Measurements from ENCODE around the gene FLRT2.

The FLRT2 gene

DNA sequence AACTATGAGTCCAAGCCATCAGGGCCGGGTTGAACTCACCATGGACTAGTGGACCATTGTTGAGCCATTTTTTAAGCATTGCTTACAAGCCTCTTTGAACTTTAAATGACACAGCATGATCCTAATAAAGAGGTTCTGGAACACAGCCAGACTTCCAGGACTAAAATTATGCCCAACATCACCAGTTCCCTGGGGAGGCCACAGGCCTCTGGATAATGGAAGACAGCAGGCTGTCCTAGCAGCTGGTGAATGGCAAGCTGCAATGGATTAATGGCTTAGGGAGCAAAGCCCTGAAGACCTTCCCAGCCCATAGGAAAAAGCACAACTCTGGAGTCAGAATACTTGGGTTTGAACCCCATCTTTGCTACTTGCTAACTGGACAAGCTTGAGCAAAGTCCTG is 71.3 kb downstream of the FLRT2 start:
- no peak for DNase-seq

DNA sequence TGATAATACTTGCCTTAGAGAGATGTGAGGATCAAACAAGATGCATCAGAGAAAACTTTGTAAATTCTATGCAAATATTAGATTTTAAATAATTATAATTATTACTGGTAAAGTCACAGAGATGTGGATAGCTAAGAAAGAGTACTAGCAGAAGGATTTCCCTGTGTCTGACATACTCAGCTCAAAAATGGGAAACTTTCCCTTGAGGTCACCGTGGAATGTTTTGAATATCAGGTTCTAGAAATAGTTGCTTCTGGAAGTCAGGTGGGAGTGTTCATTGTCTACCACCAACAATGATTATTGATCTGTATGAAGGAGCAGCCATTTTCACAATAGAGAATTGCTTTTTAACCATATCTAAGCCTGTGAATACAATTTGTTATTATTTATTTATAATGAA is 71.7 kb downstream of the FLRT2 start:
- no peak for DNase-seq

DNA sequence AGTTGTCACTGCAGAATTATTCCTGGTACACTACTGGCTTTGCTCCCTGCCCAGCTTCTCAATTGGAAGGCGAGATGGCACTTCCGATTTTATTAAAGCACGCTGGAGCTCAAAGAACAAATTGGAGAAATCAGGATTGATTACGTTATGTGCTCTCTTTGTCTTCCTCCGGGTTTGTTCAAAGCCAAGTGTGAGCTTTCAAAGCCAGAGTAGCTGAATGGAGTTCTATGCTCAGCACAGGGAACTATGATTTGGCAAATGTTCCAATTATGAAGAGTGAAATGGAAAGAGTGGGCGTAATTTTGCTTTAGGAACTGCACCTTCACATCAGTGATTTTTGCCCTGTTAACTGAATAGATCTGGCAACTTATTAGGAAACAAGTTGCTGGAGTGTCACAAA is 72.4 kb downstream of the FLRT2 start:
- DNase-seq, result no peak

DNA sequence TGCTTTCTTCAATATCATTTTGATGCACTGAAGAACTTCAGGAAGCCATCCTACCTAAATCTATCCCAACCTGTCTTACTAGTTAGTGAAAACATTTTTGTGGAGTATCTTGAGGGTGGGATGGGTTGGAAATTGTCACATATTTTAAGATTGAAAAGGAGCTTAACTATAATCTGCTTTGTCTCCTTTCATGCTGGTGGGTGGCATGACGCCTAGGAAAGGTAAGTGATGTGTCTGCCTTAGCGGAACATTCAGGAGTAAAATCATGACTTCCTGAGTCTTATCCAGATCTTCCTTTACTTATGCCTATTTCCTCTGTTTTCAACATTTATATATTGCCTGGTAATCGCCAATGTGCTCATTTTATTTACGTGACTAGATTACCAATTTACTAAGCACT is 74.1 kb downstream of the FLRT2 start:
- DNase-seq, result no peak

DNA sequence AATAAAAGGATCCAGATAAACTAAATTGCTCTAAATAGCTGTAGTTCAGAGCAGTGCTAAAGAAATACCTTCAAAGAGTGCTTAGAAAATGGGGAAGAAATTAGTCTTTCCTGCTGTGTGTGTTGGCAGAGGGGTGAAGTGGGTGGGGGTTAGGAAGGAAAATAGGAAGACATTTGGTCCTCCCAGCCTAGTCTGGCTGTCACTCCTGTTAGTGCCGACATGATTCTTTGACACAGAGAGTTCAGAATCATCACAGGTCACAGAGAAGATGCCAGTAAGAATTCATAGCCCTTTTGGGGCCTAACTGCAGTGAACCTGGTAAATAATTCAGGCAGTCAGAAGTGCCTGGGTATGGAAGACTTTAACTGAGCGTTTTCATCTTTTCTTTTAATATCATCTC is 74.8 kb downstream of the FLRT2 start:
- no peak for DNase-seq

DNA sequence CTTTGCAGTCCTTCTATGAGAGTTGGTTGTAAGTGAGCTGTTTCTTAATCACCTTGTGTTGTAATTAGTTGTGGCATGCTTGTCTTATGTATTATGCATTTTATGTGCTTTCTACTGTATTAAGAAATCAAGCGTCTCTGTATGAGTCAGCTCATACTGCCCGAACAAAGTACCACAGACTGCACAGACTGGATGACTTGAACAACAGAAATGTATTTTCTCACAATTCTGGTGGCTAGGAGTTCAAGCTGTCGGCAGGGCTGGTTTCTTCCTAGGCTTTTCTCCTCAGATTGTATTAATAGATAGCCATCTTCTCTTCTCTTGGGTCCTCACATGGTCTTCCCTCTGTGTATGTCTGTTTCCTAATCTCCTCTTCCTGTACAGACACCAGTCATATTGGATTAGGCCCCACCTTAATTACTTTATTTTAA is 77.7 kb downstream of the FLRT2 start:
- no peak for DNase-seq

DNA sequence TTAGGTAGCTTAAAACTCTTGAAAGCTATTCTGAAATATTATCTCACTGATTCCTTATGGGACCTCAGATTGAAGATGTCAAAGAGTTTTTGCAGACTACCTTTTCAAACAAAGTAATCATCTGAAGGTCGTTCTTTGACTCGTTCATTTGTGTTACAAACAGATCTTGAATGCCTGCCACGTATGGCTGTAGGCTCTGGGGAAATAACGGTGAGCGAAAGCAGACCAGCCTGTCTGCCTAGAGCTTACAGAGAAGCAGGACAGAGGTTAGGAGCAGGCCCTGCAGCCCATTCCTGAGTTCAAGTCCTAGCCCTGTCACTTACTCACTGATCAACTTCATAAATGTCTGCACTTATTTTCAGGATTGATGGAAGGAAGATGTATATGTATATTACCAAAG is 83.6 kb downstream of the FLRT2 start:
- no peak for DNase-seq

DNA sequence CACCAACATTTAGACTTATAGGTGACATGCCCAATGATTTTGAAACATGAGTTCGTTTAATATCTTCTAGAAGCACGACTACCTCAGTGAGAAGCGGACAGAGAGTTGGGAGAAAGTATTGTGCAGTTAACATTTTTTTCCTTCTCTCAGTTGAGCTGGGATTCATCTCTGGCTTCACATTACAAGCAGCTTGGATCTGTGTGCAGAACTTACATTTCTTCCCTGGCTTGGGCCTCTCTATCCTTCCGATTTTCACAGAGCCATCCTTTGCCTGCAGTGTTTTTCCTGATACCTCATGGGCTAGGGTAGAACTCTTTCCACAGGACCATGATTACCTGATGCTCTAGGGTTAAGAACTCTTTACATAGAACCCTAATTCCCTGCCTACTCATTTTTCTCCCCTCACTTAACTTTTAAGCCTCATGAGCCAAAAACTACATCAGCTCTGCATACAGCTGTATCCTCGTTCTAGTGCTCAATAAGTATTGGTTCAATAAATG is 86.5 kb downstream of the FLRT2 start:
- DNase-seq, result no peak

DNA sequence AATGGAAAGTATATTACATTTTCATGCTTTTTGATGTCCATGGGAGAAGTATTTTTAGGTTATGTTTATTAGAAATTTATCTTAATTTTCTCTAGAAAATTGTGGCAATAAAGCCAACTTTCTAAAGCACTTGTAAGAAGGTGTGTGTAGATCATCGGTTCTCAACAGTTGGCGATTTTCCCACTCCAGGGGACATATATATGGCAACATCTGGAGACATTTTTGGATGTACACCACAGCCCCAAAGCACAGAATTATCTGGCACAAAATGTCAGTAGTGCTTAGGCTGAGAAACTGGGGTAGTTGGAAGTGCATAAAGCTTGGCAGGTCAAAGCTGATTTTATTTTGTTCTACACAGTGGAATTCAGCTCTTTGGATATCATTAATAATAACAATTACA is 86.9 kb downstream of the FLRT2 start:
- DNase-seq, result no peak

DNA sequence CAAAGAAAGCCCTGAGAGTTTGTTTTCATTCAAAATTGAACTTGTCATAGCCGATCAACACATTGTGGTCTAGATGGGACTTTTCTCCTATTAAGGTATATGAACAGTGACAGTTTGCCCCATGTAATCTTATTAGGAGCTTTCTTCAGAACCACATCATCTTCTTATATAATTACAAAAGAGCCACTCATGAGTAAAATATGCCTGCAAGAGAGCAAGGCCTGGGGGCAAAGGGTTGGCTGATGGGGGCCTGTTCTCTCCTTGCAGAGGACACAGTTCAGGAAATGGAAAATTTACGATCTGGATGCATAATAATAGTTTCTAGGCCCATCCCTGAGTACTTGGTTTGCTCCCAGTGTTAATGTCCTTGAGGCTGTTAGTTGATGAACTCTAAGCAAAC is 87.8 kb downstream of the FLRT2 start:
- DNase-seq, result no peak

DNA sequence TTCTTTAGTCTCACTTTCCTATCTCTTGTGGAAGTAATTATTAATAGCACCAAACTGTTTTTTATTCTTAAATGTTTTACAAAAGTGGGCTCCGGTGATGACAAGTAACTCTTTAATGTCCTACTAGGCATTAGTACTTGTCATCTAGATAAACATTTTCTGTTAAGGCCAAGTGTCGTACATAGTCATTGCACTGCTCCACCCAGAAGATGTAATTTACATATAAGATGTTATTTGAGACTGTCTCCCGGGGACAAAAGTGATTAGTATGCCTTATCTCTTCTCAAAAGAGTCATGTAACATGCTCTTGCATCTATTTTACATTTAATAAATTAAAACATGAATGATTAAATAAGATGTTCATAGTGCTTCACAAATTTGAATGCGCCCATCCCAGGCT is 88.4 kb downstream of the FLRT2 start:
- no peak for DNase-seq

DNA sequence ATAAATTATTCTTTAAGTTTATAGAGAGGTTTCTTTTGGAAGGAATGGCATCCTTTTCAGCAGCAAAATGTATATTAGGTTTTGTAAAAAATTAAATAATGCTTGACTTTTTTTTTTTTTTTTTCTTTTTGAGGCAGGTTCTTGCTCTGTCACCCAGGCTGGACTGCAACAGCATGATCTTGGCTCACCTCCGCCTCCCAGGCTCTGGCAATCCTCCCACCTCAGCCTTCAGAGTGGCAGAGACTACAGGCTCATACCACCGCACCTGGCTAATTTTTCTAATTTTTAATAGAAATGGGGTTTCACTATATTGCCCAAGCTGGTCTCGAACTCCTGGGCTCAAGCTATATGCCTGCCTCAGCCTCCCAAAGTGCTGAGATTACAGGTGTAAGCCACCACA is 89.0 kb downstream of the FLRT2 start:
- DNase-seq, result no peak

DNA sequence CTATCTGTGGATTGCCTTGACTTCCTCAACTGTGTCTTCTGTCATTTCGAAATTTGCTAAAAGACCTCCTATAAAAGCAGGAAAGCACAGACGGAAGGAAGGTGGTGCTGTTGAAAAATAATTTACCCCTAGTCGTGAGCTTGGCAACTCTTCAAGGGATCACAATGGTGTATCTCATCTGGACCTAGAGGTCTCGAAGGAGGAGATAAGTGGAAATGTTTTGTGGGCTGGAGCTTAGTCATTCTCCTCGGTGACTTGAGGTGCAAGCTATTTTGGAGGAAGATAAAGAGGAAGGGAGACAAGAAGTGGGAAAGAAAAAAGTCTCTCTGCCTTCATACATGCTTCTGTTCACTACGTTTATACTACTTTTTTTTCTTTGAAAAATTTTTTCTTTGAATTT is 89.9 kb downstream of the FLRT2 start:
- no peak for DNase-seq

DNA sequence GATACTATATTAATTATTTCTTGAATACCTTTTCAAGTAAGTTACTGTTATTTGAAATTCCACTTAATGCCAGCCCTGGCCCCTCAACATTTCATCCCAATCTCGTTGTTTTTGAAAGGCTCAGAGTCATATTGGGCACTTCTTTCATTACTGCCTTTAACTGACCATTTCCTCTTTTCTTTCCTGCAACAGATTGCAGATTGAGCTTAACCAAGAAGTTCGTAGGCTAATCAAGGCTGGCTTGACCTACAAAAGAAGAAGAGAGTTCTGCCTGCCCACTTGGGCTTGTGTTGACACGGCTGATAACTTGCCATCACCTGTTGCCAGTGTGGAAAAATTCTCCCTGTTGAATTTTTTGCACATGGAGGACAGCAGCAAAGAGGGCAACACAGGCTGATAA is 91.0 kb downstream of the FLRT2 start:
- DNase-seq, result no peak

DNA sequence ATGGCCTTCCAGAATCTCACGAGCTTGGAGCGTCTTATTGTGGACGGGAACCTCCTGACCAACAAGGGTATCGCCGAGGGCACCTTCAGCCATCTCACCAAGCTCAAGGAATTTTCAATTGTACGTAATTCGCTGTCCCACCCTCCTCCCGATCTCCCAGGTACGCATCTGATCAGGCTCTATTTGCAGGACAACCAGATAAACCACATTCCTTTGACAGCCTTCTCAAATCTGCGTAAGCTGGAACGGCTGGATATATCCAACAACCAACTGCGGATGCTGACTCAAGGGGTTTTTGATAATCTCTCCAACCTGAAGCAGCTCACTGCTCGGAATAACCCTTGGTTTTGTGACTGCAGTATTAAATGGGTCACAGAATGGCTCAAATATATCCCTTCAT is 92.2 kb downstream of the FLRT2 start:
- DNase-seq, result no peak

DNA sequence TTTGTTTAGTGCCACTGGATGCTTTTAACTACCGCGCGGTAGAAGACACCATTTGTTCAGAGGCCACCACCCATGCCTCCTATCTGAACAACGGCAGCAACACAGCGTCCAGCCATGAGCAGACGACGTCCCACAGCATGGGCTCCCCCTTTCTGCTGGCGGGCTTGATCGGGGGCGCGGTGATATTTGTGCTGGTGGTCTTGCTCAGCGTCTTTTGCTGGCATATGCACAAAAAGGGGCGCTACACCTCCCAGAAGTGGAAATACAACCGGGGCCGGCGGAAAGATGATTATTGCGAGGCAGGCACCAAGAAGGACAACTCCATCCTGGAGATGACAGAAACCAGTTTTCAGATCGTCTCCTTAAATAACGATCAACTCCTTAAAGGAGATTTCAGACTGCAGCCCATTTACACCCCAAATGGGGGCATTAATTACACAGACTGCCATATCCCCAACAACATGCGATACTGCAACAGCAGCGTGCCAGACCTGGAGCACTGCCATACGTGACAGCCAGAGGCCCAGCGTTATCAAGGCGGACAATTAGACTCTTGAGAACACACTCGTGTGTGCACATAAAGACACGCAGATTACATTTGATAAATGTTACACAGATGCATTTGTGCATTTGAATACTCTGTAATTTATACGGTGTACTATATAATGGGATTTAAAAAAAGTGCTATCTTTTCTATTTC is 93.2 kb downstream of the FLRT2 start:
- DNase-seq, result no peak

DNA sequence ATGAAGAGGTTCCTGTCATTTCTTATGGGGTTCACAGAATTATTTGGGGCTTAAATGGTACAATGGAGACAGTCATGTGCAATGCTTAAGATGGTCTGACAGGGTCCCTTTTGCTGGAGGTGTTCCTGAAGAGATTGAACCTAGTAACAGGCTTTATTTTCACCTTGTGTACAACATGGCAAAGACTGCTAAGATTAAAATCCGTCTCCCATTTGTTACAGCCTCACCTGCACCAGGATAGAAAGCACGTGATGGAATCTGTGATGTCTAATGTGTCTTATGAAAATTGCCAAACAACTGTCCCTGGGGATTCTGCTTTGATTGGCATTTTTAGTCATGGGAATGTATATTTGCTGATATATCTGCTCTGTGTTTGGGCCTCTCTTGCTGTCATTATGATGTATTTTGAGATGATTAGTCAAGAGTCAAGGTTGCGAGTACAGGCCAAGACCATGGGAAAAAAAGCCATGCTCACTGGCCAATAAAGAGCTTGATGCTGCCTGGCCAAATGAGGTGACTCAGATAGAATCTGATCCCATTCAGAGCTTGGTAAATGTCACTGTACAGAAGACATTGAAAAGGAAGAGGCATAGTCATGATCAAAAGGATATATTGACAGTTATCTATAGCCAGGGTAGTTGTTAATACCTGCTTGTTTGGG is 96.1 kb downstream of the FLRT2 start:
- no peak for DNase-seq

DNA sequence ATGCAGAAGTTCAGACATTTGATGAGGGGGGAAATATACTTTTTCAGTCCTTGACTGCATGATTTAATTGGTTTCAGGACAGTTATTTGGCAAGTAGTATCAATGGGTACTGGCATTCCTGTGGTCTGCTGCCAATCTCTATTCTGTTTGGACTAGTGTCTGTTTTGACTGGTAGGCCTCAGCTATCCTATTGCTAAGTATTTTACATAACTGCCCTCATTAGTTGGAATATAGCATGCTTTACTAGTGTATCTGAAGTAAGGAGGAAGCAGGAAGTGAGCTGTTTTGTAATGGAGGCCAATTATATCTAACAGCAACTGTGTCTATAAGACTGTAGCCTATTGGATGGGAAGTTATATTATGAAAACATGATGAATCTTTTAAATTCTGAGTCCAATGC is 104.3 kb downstream of the FLRT2 start:
- DNase-seq, result no peak

DNA sequence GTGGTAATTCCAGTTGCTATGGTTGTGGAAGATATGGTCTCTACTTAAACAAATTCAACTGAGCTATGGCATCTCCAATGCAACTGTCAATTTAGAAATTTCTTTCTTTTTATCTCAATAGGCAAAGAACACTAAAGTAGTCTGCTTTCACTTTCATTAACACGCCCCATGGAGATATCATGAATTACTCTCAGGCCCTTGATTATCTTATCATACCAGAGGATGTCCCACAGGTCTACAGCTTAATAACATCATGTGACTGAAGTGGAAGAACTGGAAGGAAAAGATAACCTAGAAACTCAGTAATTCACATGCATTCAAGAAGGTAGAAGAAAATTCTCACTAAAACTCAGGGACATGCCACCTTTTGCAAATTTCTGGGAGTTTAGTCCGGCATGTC is 114.3 kb downstream of the FLRT2 start:
- no peak for DNase-seq

DNA sequence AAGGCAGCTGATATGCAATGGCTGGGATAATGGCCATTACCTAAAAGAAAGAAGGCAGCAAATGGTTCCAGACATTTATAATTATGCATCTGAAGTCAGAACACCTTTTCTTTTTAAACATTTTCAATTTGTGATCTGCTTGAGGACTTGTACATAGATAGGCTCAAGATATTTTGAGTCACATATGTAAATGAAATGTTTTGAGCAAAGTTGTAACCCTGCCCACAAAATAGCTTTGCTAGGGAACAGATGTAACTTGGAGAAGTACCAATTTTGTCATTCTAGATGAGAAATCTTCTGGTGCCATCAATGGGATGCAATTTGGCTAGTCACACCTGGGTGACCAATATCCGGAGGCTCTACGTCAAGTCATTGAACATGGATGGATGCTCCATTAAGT is 123.1 kb downstream of the FLRT2 start:
- no peak for DNase-seq

DNA sequence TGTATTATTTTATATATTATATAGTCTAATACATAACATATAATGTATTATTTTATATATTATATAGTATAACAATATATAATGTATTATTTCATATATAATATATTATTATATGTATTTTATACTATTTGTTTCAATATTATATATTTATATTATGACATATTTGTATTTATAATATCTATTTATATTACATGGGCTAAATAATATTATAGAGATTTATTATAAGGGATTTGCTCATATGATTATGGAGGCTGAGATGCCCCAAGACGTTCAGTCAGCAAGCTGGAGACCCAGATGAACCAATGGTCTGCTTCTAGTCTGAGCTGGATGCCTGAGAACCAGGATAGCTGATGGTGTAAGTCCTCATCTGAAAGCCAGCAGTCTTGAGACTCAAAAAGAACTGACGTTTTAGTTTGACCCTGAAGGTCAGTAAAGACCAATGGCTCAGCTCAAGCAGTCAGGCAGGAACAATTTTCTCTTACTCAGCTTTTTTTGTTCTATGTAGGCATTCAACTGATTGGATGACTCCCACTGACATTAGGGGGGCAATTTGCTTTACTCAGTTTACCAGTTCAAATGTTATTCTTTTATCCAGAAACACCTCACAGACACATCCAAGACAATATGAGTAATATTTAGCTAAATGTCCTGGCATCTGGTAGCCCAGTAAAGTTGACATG is 130.4 kb downstream of the FLRT2 start:
- DNase-seq, result no peak

DNA sequence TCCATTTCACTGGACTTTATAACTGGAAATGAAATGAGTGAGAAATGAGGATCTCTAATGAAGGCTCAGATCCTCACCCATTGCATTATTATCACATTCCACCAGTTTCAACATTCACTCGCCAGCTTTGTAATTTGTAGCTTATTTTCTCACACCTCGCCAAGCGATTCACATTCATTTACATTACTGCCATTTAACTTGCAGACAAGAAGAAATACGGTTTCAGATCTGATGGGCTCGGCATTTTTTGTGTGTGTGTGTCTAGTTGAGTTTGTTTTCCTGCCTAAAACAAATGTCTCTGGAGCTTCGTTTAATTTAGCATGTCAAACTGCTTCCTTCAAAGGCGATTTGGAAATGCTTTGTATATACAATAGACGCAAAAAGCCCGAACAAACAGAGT is 132.2 kb downstream of the FLRT2 start:
- DNase-seq, result no peak

DNA sequence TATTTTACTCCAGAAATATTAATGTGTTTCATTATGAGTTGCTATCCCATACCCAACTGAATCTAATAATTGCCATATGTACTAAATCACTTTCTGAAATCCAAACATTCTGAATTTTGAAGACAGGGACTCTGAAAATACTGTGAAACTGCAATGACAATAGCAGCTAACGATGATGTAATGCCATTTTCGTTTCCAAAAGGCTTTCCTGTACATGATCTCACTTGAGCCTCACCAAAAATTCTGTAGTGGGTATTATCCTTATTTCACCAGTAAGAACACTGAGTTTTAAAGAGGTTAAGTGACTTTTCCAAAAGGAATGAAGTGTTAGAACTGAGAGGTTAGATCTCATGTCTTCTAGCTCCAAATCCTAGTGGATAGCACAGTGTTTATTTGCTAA is 133.3 kb downstream of the FLRT2 start:
- no peak for DNase-seq

DNA sequence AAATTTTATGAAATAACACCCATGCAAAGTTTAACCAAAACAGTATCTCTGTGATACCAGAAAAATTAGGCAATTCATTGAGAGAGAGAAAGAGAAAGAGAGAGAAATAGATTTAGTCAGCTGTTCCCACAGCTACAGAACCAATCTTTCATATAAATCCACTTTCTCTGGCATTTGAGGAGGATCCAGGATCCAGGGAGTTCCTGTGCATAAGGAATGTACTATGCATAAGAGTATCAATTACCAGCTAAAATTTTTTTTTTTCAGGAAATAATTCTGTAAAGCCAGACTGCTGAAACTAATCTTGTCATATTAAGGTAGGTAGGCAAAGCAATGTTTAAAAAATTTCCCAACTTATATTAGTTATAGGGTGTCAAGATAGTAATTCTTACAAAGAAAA is 133.7 kb downstream of the FLRT2 start:
- no peak for DNase-seq

All from activated CD4-positive, alpha-beta T cell treated with anti-CD3 and anti-CD28 coated beads, Interleukin-2, amount 50 U/mL, for 4 hours (primary cell).